Measurements from ENCODE around the gene SRM.
"Not testable (repeated sequence)": the region's sequence is repeated elsewhere in the genome, so short reads cannot be mapped to it uniquely, and the experiment has no call there.

SRM gene

DNA sequence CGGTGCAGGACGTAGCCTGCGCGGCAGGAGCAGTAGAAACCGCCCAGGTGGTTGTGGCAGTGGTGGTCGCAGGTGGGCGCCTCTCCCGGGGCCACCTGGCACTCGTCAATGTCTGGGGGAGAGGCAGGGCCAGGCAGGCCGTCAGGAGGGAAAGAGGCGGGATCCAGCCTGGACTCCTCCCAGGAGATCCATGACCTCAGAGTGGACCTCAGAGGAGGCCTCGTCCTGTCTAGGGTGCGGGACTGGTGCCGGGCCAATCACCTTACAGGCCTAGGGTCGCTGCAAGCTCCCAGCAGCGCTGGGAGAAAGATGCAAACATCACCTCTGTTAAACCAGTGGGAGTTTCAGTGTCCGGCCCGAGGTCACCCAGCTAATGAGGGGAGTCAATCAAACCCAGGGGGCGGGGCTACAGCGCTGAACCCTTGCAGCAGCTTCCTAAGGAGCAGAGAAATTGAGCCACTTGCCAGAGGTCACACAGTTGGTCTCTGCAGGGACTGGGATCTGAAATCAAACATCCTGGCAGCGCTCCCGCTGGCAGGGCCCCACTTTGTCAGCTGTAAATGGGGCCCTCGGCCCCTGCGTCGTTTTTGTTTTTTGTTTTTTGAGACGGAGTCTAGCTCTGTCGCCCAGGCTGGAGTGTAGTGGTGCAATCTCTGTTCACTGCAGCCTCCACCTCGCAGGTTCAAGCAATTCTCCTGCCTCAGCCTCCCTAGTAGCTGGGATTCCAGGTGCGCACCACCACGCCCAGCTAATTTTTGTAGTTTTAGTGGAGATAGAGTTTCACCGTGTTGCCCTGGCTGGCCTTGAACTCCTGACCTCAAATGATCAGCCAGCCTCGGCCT is 14.2 kb downstream of the SRM start:
- Histone ChIP-seq H3K4me2 (no peak overlapping the region), H4K20me1 (no peaks in the 10 kb centered on the region), H3K4me1 (no peaks in the 10 kb centered on the region), H3K27me3 (no peaks in the 10 kb centered on the region), H3K9ac (no peak overlapping the region), H3K27ac (no peak overlapping the region), H3K9me3 (no peaks in the 10 kb centered on the region), H3K36me3 (no peaks in the 10 kb centered on the region), H3K4me3 (no peak overlapping the region)
- TF ChIP-seq Cebpa-rat (IDR thresholded peaks at IDR 0.05) = no peak

DNA sequence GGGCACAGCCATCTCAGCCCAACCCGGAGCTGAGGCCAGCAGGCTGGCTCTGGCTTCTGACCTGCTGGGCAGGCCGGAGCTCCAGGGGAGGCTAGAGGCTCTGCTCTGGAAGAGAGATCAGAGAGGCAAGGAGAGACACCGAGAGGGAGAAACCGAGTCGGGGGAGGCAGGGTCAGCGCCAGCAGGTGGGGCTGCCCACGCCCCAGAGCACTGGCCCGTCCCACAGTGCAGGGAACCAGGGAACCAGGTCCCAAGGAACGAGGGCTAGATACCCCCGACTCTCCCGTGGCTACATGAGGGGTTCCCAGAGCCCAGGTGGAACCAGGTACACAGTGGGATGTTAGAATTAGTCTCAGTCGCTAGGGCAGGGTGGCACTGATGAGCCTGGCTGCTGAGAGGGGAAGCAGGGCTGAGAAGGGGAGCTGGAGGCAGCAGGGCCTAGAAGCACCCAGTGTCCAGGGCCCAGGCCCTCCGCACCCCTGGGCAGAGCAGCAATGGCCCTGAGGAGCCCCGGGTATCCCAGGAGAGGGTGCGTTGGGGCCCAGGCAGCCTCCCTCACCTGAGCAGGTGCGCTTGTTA is 14.9 kb downstream of the SRM start:
- Histone ChIP-seq H3K4me2 (no peak overlapping the region), H3K4me1 (no peaks in the 10 kb centered on the region), H3K9ac (no peak overlapping the region), H3K27me3 (no peaks in the 10 kb centered on the region), H3K4me3 (no peak overlapping the region), H3K36me3 (no peaks in the 10 kb centered on the region), H3K9me3 (no peaks in the 10 kb centered on the region), H4K20me1 (no peaks in the 10 kb centered on the region), H3K27ac (no peak overlapping the region)
- TF ChIP-seq Cebpa-rat (IDR thresholded peaks at IDR 0.05) = no peak

DNA sequence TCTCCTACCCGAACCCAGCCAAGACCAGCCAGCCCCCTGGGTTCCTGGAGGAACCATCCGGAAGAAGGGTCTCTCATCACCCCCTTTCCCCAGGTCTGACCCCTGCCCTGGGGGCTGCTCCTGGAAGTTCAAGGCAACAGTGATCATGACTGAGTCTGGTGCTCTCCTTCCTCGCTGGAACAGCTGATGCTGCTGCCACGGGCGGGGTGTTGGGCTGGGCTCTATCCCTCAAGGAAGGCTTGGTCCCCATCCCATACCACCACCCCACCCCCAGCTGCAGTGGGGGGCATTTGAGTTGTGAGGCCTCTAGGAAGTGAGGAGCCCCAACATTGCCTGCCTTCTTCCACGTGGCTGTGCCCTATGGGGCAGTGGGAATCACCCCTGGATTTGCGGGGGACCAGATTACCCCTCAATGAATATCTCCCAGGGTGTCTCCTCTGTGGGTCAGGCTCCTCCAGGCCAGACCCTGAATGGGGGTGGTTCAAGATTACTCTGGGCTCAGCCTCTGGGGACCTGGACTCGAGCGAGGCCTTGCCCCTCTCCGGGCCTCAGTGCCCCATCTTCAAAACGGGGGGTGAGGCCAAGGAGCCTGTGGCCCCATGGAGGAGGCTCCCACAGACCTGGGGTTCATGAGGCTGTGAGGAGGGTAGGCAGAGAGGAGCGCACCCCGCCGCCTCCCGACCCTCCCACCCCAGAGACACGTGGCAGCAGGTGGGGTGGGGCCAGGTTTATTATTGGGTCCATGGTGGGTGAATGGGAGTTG is 15.6 kb downstream of the SRM start:
- no peaks in the 10 kb centered on the region for H3K36me3 ChIP-seq
- H3K27me3 ChIP-seq = no peaks in the 10 kb centered on the region
- no peaks in the 10 kb centered on the region for H4K20me1 ChIP-seq
- H3K27ac ChIP-seq = no peak overlapping the region
- H3K9ac ChIP-seq = no peak overlapping the region
- no peak overlapping the region for H3K4me2 ChIP-seq
- H3K4me1 ChIP-seq = no peaks in the 10 kb centered on the region
- no peak overlapping the region for H3K4me3 ChIP-seq
- H3K9me3 ChIP-seq = no peaks in the 10 kb centered on the region
- TF ChIP-seq Cebpa-rat (IDR thresholded peaks at IDR 0.05) = no peak

DNA sequence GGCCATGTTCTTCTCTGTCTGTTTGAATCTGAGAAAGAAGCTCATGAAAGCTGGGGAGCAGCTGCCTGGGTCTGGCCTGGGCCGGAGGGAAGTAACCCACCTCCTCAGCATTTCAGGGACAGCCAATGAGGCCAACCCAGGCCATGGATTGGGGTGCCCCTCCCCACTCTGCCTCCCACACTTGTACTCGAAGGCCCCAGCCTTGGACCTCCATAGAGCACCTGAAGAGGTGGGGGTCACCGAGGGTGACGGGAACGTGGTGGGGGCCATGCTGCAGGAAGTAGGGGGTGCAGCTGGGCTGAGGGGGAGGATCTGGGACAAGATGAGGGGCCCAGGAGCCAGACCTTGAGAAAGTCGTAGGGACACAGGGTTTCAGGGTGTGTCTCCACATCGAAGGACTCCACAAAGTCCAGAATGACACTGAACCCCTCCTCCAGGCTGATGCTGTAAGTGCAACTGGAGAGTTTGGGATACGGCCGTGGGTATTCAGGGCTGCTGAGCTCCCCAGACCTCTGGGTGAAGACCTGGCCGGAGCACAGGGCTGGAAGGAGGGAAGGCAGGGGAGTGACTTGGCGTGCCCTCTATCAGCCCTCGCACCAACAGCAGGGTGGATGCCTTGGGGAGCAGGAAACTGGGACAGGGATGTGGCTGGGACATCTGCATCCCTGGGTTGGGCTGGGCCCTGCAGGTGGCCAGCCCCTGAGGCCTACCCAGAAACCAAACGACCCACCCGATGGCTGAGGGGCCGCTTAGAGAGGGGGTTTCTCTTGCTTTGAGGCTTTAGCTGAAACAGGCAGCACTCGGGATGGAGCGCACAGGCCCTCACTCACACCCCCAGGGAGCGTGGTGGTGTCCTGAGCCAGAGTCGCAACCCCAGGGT is 16.6 kb downstream of the SRM start:
- Histone ChIP-seq H3K9me3 (no peaks in the 10 kb centered on the region), H3K9ac (no peak overlapping the region)

DNA sequence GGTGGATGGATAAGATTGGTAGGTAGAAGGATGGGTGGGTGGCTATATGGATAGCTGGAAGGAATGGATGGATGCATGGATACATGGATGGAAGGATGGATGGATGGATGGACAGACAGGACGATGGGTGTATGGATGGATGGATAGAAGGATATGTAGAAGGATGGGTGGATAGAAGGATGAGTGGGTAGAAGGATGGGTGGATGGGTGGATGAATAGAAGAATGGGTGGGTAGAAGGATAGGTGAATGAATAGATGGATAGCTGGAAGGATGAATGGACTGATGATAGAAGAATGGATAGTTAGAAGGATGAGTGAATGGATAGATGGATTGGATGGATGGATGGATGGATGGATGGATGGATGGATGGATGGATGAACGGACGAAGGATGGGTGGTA is 17.8 kb downstream of the SRM start:
- H3K36me3 ChIP-seq = no peaks in the 10 kb centered on the region
- no peak overlapping the region for H3K4me3 ChIP-seq
- H3K27ac ChIP-seq = no peak overlapping the region
- TF ChIP-seq Cebpa-rat (IDR thresholded peaks at IDR 0.05) = no peak
- no peaks in the 10 kb centered on the region for H3K27me3 ChIP-seq
- no peaks in the 10 kb centered on the region for H3K9me3 ChIP-seq
- no peaks in the 10 kb centered on the region for H4K20me1 ChIP-seq
- no peak overlapping the region for H3K4me2 ChIP-seq
- no peak overlapping the region for H3K9ac ChIP-seq
- no peaks in the 10 kb centered on the region; the same call in 1 of the 2 replicates for H3K4me1 ChIP-seq

More for the DNA sequence above, 16.6 kb downstream of the SRM start:
- no peak for TF ChIP-seq Cebpa-rat (IDR thresholded peaks at IDR 0.05)
- Histone ChIP-seq H3K4me1 (no peaks in the 10 kb centered on the region), H3K27me3 (no peaks in the 10 kb centered on the region), H3K4me2 (no peak overlapping the region), H3K36me3 (no peaks in the 10 kb centered on the region), H3K27ac (no peak overlapping the region), H3K4me3 (no peak overlapping the region), H4K20me1 (no peaks in the 10 kb centered on the region)

DNA sequence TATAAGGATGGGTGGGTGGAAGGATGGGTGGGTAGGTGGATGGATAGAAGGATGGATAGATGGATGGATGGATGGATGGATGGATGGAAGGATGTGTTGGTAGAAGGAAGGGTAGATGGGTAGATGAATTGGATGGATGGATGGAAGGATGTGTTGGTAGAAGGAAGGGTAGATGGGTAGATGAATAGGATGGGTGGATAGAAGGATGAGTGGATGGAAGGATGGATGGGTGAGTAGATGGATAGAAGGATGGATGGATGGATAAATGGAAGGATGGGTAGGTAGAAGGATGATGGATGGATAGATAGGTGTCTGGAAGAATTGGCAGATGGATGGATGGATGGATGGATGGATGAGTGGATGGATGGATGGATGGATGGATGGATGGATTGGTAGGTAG is 18.8 kb downstream of the SRM start:
- Histone ChIP-seq H3K4me2 (no peak overlapping the region), H3K9me3 (no peaks in the 10 kb centered on the region), H3K27me3 (no peaks in the 10 kb centered on the region), H3K4me3 (no peak overlapping the region), H3K9ac (no peak overlapping the region), H3K4me1 (no peaks in the 10 kb centered on the region; the same call in 1 of the 2 replicates), H3K27ac (no peak overlapping the region), H4K20me1 (no peaks in the 10 kb centered on the region), H3K36me3 (no peaks in the 10 kb centered on the region)
- TF ChIP-seq Cebpa-rat (IDR thresholded peaks at IDR 0.05) = no peak

DNA sequence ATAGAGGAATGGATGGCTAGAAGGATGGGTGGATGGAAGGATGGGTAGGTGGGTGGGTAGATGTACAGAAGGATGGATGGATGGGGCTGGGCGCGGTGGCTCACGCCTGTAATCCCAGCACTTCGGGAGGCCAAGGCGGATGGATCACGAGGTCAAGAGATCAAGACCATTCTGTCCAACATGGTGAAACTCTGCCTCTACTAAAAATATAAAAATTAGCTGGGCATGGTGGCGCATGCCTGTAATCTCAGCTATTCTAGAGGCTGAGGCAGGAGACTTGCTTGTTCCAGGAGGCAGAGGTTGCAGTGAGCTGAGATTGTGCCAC is 19.8 kb downstream of the SRM start:
- H4K20me1 ChIP-seq = not testable (repeated sequence)

DNA sequence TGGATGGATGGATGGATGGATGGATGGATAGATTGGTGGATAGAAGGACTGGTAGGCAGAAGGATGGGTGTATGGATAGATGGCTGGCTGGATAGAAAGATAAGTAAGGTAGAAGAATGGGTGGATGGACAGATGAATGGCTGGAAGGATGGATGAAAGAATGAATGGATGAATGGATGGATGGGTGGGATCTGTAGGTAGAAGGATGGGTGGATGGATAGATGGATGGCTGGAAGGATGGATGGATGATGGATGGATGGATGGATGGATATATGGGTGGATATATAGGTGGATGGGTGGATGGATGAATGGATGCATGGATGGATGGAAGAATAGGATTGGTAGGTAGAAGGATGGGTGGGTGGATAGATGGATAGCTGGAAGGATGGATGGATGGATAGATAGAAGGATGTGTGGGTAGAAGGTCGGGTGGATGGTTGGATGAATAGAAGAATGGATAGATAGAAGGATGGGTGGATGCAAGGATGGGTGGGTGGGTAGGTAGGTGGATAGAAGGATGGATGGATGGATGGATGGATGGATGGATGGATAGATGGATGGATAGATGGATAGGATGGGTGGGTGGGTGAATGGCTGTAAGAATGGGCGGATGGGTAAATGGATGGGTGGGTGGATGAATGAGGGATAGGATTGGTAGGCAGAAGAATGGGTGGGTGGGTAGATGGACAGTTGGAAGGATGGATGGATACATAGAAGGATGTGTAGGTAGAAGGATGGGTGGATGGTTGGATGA is 20.3 kb downstream of the SRM start:
- Histone ChIP-seq H3K36me3 (no peaks in the 10 kb centered on the region), H3K27ac (no peak overlapping the region), H3K9ac (no peak overlapping the region), H4K20me1 (no peaks in the 10 kb centered on the region), H3K9me3 (no peaks in the 10 kb centered on the region), H3K4me1 (no peaks in the 10 kb centered on the region; the same call in 1 of the 2 replicates), H3K4me3 (no peak overlapping the region), H3K4me2 (no peak overlapping the region), H3K27me3 (no peaks in the 10 kb centered on the region)
- no peak for TF ChIP-seq Cebpa-rat (IDR thresholded peaks at IDR 0.05)

More for the DNA sequence above, 19.8 kb downstream of the SRM start:
- H3K27ac ChIP-seq, H3K9ac ChIP-seq, H3K4me2 ChIP-seq, H3K36me3 ChIP-seq, H3K4me1 ChIP-seq, H3K9me3 ChIP-seq, H3K27me3 ChIP-seq, H3K4me3 ChIP-seq: not testable (repeated sequence)

DNA sequence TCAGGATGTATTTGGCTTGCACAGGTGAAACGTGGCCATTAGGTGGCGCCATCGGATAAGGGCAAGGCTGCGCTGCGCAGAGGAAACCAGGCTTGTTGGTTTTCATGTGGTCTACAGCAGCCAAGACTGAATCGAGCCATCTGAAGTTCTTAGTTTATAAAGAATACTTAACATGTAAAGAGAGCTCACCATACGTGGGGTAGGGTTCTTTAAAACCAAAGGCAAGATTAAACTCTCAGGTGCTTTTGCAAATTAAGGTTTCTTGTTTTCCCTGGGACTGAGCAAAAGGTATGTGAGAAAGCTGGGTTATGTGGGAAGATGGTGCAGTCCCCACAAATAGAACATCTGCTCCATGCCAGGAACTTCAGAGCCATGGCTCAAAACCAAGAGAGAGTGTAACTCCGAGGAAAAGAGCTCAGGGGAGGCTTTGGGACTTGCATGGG is 22.1 kb downstream of the SRM start:
- no peak for TF ChIP-seq Cebpa-rat (IDR thresholded peaks at IDR 0.05)
- Histone ChIP-seq H3K4me3 (no peak overlapping the region), H3K27ac (no peak overlapping the region), H3K9ac (no peak overlapping the region), H4K20me1 (no peaks in the 10 kb centered on the region), H3K4me2 (no peak overlapping the region; the same call in 1 of the 2 replicates), H3K36me3 (no peaks in the 10 kb centered on the region), H3K27me3 (no peaks in the 10 kb centered on the region), H3K4me1 (no peaks in the 10 kb centered on the region; the same call in 1 of the 2 replicates), H3K9me3 (no peaks in the 10 kb centered on the region)

DNA sequence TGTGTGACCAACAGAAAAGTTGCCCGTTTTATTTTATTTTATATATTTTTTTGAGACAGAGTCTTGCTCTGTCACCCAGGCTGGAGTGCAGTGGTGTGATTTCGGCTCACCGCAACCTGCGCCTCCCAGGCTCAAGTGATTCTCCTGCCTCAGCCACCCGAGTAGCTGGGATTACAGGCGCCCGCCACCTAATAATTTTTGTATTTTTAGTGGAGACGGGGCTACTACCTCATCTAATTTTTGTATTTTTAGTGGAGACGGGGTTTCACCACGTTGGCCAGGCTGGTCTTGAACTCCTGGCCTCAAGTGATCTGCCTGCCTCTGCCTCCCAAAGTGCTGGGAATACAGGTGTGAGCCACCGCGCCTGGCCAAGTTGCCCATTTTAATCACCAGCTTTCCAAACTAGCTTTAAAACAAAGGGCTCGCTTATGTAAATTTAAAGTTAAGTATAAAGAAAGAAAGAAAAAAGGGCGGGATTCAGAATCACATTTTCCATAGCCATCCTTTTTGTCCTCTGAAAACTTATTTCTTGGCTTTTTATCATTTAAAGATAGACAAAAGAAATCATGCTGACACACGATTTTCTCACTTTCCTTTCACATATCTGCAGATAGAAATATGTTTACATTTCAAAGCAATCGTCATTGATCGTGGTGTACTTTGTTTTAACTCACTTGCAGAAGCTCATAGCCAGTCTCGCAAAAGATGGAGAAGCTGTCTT is 22.6 kb downstream of the SRM start:
- not testable (repeated sequence) for H3K9me3 ChIP-seq, H3K4me2 ChIP-seq, H3K27ac ChIP-seq

More for the DNA sequence above, 22.6 kb downstream of the SRM start:
- not testable (repeated sequence) for H4K20me1 ChIP-seq, H3K4me3 ChIP-seq, H3K36me3 ChIP-seq, H3K4me1 ChIP-seq, H3K27me3 ChIP-seq, H3K9ac ChIP-seq
